CD8-positive, alpha-beta memory T cell (primary cell): ENCODE results near the gene CPPED1. TPM values are rescaled to one million over a fixed set of nuclear protein-coding genes. Genes with fewer than 3 reads are reported as not detected.

Source experiments
- CTCF ChIA-PET: fragments of 350-600 bp; sonication (Branson Sonifier 250); formaldehyde crosslinking; loops from one replicate; lab custom pipeline; 2021; ENCODE audit warnings: antibody characterized with exemption; lab: Charles Lee
- POLR2A ChIA-PET: fragments of 350-600 bp; sonication (Branson Sonifier 250); formaldehyde crosslinking; loops from one replicate; lab custom pipeline; 2021; ENCODE audit warnings: antibody characterized with exemption; lab: Charles Lee
- DNase-seq, 5 donors: peaks; one replicate each; pipeline versions ENCODE4 v3.0.0 to v3.0.0-alpha.2; 2020 to 2022; ENCODE audit warnings: mixed read lengths in 1 of 5
- H3K27ac ChIP-seq: one replicate; pipeline ENCODE4 v1.7.0; 2013; ENCODE audit warnings: low read depth, mild to moderate bottlenecking, low read length, moderate library complexity
- H3K27me3 ChIP-seq: 2 replicates; pipeline ENCODE4 v1.7.0; 2013; ENCODE audit warnings: low read length, mild to moderate bottlenecking; ENCODE audit not compliant: insufficient read depth, poor library complexity, severe bottlenecking
- H3K36me3 ChIP-seq: 2 replicates; pipeline ENCODE4 v1.7.0; 2013; ENCODE audit warnings: mild to moderate bottlenecking, low read length, moderate library complexity; ENCODE audit not compliant: insufficient read depth
- H3K4me1 ChIP-seq: 2 replicates; pipeline ENCODE4 v1.7.0; 2013; ENCODE audit warnings: mild to moderate bottlenecking, low read length, moderate library complexity; ENCODE audit not compliant: insufficient read depth
- H3K4me3 ChIP-seq: 2 replicates; pipeline ENCODE4 v1.7.0; 2013; ENCODE audit warnings: mild to moderate bottlenecking, low read length
- H3K9me3 ChIP-seq: 2 replicates; pipeline ENCODE4 v1.7.0; 2013; ENCODE audit warnings: mild to moderate bottlenecking, low read length
- H3K27ac Mint-ChIP-seq, 8 donors: one replicate each; pipeline ENCODE4 v1.8.0; 2020 to 2021; ENCODE audit warnings: mixed read lengths in 8 of 8, mild to moderate bottlenecking in 6 of 8, inconsistent platforms in 3 of 8, moderate library complexity in 3 of 8
- H3K27me3 Mint-ChIP-seq, 2 donors: one replicate each; pipeline ENCODE4 v1.8.0; 2020 to 2021; ENCODE audit warnings: mixed read lengths in 2 of 2, mild to moderate bottlenecking in 1 of 2, moderate library complexity in 1 of 2
- H3K36me3 Mint-ChIP-seq, 3 donors: one replicate each; pipeline ENCODE4 v1.8.0; 2020 to 2021; ENCODE audit warnings: mixed read lengths in 3 of 3, inconsistent platforms in 1 of 3, mild to moderate bottlenecking in 1 of 3
- H3K4me1 Mint-ChIP-seq, 3 donors: one replicate each; pipeline ENCODE4 v1.8.0; 2020 to 2021; ENCODE audit warnings: mixed read lengths in 3 of 3, inconsistent platforms in 1 of 3, mild to moderate bottlenecking in 1 of 3
- H3K4me3 Mint-ChIP-seq, 7 donors: one replicate each; pipeline ENCODE4 v1.8.0; 2020 to 2021; ENCODE audit warnings: mixed read lengths in 7 of 7, mild to moderate bottlenecking in 6 of 7, moderate library complexity in 4 of 7, inconsistent platforms in 2 of 7
- H3K9me3 Mint-ChIP-seq, 5 donors: one replicate each; pipeline ENCODE4 v1.8.0; 2020 to 2022; ENCODE audit warnings: mixed read lengths in 5 of 5, mild to moderate bottlenecking in 3 of 5, moderate library complexity in 2 of 5, inconsistent platforms in 1 of 5
- polyA plus RNA-seq: library from polyadenylated mRNA; unstranded; fragments of 300-500 nt; fragmentation: Illumina TruSeq; gene quantifications from one replicate; pipeline ENCODE4 v1.2.3, GENCODE V29; 2021
- total RNA-seq, 2 experiments: library from RNA; stranded (reverse); gene quantifications; one replicate each; pipeline ENCODE4 v1.2.3, GENCODE V29; 2021

Gene CPPED1
- total RNA-seq (1 to 10 TPM; 5.2 to 7.3 TPM), polyA plus RNA-seq (9.8 TPM)

GRCh38 chr16:12803203-12804093, at the start of gene CPPED1:
TSS of gene CPPED1 (minus strand) at chr16:12803887. CDS start at chr16:12803776, 111 bp downstream.
- H3K36me3 ChIP-seq = no peaks in the 10 kb centered on the region
- H3K27ac ChIP-seq = peak within 1 kb of the TSS; percentile 70
- peak within 1 kb of the TSS; percentile 93 for H3K4me3 ChIP-seq
- H3K27me3 ChIP-seq = no peaks in the 10 kb centered on the region
- H3K4me3 Mint-ChIP-seq = peak within 1 kb of the TSS; percentile 90 to 96 (median 92)
- peak within 1 kb of the TSS; percentile 83 to 99 (median 90) for H3K27ac Mint-ChIP-seq
- POLR2A ChIA-PET = no interaction called here
- peak; percentile 82 to 92 (median 88) for DNase-seq
- H3K36me3 Mint-ChIP-seq = peaks cover 1 to 11% (median 3%) of the 10 kb centered on the region in 3 donors
- CTCF ChIA-PET = interaction anchor here (1.1 to 1.6 kb wide), 3 partner anchors 10 to 724 kb away, joined by 3 to 4 read pairs (median 4); no protein-coding TSS in a partner anchor
- peaks cover 19 to 23% (median 20%) of the 10 kb centered on the region in 3 donors for H3K4me1 Mint-ChIP-seq
- peaks cover 16% of the 10 kb centered on the region for H3K4me1 ChIP-seq
- no peaks in the 10 kb centered on the region for H3K9me3 ChIP-seq
- H3K27me3 Mint-ChIP-seq = peaks cover 0 to 8% of the 10 kb centered on the region in 2 donors
- peaks cover 0 to 8% (median 0%) of the 10 kb centered on the region in 5 donors for H3K9me3 Mint-ChIP-seq

- POLR2A ChIA-PET = interaction anchor here (0.8 kb wide), 1 partner anchor 755 kb away, joined by 8 read pairs; no protein-coding TSS in a partner anchor
- H3K36me3 ChIP-seq = no peaks in the 10 kb centered on the region
- H3K9me3 ChIP-seq = no peaks in the 10 kb centered on the region
- no peaks in the 10 kb centered on the region for H3K4me1 ChIP-seq
- H3K4me3 ChIP-seq = no peak overlapping the region
- CTCF ChIA-PET = no interaction called here
- no peaks in the 10 kb centered on the region for H3K36me3 Mint-ChIP-seq
- H3K27ac ChIP-seq = no peak overlapping the region
- H3K27ac Mint-ChIP-seq = no peak overlapping the region
- no peaks in the 10 kb centered on the region for H3K4me1 Mint-ChIP-seq
- no peak overlapping the region for H3K4me3 Mint-ChIP-seq
- H3K9me3 Mint-ChIP-seq = peaks cover 0 to 4% (median 0%) of the 10 kb centered on the region in 5 donors
- no peaks in the 10 kb centered on the region for H3K27me3 ChIP-seq
- peaks cover 6 to 20% of the 10 kb centered on the region in 2 donors for H3K27me3 Mint-ChIP-seq
- no peak for DNase-seq
Observed at GRCh38 chr16:12850186-12850585, 46.5 kb upstream of the CPPED1 start.

GRCh38 chr16:12846592-12846991, 42.9 kb upstream of the CPPED1 start:
- Mint-ChIP-seq H3K4me3 (no peak overlapping the region), H3K36me3 (no peaks in the 10 kb centered on the region), H3K27me3 (peaks cover 4 to 18% of the 10 kb centered on the region in 2 donors), H3K27ac (no peak overlapping the region), H3K4me1 (no peaks in the 10 kb centered on the region), H3K9me3 (no peaks in the 10 kb centered on the region)
- no peaks in the 10 kb centered on the region for H3K9me3 ChIP-seq
- ChIA-PET POLR2A (no interaction called here), CTCF (no interaction called here)
- no peak overlapping the region for H3K27ac ChIP-seq
- no peaks in the 10 kb centered on the region for H3K4me1 ChIP-seq
- DNase-seq = no peak
- H3K27me3 ChIP-seq = no peaks in the 10 kb centered on the region
- H3K4me3 ChIP-seq = no peak overlapping the region
- H3K36me3 ChIP-seq = no peaks in the 10 kb centered on the region

GRCh38 chr16:12845282-12845681, 41.6 kb upstream of the CPPED1 start:
- Mint-ChIP-seq H3K4me3 (no peak overlapping the region), H3K27me3 (peaks cover 3 to 21% of the 10 kb centered on the region in 2 donors), H3K27ac (no peak overlapping the region), H3K9me3 (no peaks in the 10 kb centered on the region), H3K4me1 (no peaks in the 10 kb centered on the region), H3K36me3 (no peaks in the 10 kb centered on the region)
- POLR2A ChIA-PET = no interaction called here
- CTCF ChIA-PET = no interaction called here
- no peaks in the 10 kb centered on the region for H3K27me3 ChIP-seq
- H3K27ac ChIP-seq = no peak overlapping the region
- no peaks in the 10 kb centered on the region for H3K9me3 ChIP-seq
- no peaks in the 10 kb centered on the region for H3K4me1 ChIP-seq
- H3K36me3 ChIP-seq = no peaks in the 10 kb centered on the region
- DNase-seq = no peak
- no peak overlapping the region for H3K4me3 ChIP-seq

GRCh38 chr16:12837756-12838155, 34.1 kb upstream of the CPPED1 start:
- Mint-ChIP-seq H3K36me3 (no peaks in the 10 kb centered on the region), H3K9me3 (peaks cover 2 to 6% (median 3%) of the 10 kb centered on the region in 5 donors), H3K4me3 (no peak overlapping the region), H3K27me3 (peaks cover 17 to 39% of the 10 kb centered on the region in 2 donors), H3K27ac (no peak overlapping the region), H3K4me1 (no peaks in the 10 kb centered on the region)
- Histone ChIP-seq H3K9me3 (no peaks in the 10 kb centered on the region), H3K4me3 (no peak overlapping the region), H3K36me3 (no peaks in the 10 kb centered on the region), H3K27me3 (peaks cover 4% of the 10 kb centered on the region), H3K4me1 (no peaks in the 10 kb centered on the region), H3K27ac (no peak overlapping the region)
- ChIA-PET POLR2A (no interaction called here), CTCF (no interaction called here)
- no peak for DNase-seq

GRCh38 chr16:12837291-12837690, 33.6 kb upstream of the CPPED1 start:
- Histone ChIP-seq H3K27me3 (peaks cover 4% of the 10 kb centered on the region), H3K4me1 (no peaks in the 10 kb centered on the region), H3K9me3 (no peaks in the 10 kb centered on the region), H3K27ac (no peak overlapping the region), H3K36me3 (no peaks in the 10 kb centered on the region), H3K4me3 (no peak overlapping the region)
- H3K27me3 Mint-ChIP-seq = peaks cover 17 to 43% of the 10 kb centered on the region in 2 donors
- no peaks in the 10 kb centered on the region for H3K36me3 Mint-ChIP-seq
- DNase-seq = no peak
- no peaks in the 10 kb centered on the region for H3K4me1 Mint-ChIP-seq
- H3K9me3 Mint-ChIP-seq = peaks cover 2 to 6% (median 3%) of the 10 kb centered on the region in 5 donors
- ChIA-PET POLR2A (no interaction called here), CTCF (no interaction called here)
- H3K27ac Mint-ChIP-seq = no peak overlapping the region
- no peak overlapping the region for H3K4me3 Mint-ChIP-seq

GRCh38 chr16:12833926-12834325, 30.2 kb upstream of the CPPED1 start:
- H3K4me3 ChIP-seq = no peak overlapping the region
- peaks cover 4% of the 10 kb centered on the region for H3K27me3 ChIP-seq
- no peaks in the 10 kb centered on the region for H3K36me3 ChIP-seq
- DNase-seq = no peak
- Mint-ChIP-seq H3K4me1 (no peaks in the 10 kb centered on the region), H3K27ac (no peak overlapping the region), H3K27me3 (peaks cover 21 to 41% of the 10 kb centered on the region in 2 donors), H3K9me3 (peaks cover 2 to 6% (median 3%) of the 10 kb centered on the region in 5 donors), H3K4me3 (no peak overlapping the region), H3K36me3 (no peaks in the 10 kb centered on the region)
- H3K27ac ChIP-seq = no peak overlapping the region
- no peaks in the 10 kb centered on the region for H3K9me3 ChIP-seq
- POLR2A ChIA-PET = no interaction called here
- no peaks in the 10 kb centered on the region for H3K4me1 ChIP-seq
- CTCF ChIA-PET = no interaction called here
